Activated CD8-positive, alpha-beta memory T cell treated with anti-CD3 and anti-CD28 coated beads for 36 hours (primary cell): ENCODE data around the gene SGTA. TPM values are rescaled to one million over a fixed set of nuclear protein-coding genes. Genes with fewer than 3 reads are reported as not detected.

Experiments used
- CTCF ChIA-PET: fragments of 350-600 bp; sonication (Branson Sonifier 250); formaldehyde crosslinking; loops from one replicate; lab custom pipeline; 2021; ENCODE audit warnings: antibody characterized with exemption; lab: Charles Lee
- POLR2A ChIA-PET: fragments of 350-600 bp; sonication (Branson Sonifier 250); formaldehyde crosslinking; loops from one replicate; lab custom pipeline; 2021; ENCODE audit warnings: antibody characterized with exemption; lab: Charles Lee
- total RNA-seq, 2 experiments: library from RNA; stranded (reverse); gene quantifications; one replicate each; pipeline ENCODE4 v1.2.3, GENCODE V29; 2021

The SGTA gene
- total RNA-seq, 2 experiments from 2014 or later: 88.2 to 93.0 TPM

DNA sequence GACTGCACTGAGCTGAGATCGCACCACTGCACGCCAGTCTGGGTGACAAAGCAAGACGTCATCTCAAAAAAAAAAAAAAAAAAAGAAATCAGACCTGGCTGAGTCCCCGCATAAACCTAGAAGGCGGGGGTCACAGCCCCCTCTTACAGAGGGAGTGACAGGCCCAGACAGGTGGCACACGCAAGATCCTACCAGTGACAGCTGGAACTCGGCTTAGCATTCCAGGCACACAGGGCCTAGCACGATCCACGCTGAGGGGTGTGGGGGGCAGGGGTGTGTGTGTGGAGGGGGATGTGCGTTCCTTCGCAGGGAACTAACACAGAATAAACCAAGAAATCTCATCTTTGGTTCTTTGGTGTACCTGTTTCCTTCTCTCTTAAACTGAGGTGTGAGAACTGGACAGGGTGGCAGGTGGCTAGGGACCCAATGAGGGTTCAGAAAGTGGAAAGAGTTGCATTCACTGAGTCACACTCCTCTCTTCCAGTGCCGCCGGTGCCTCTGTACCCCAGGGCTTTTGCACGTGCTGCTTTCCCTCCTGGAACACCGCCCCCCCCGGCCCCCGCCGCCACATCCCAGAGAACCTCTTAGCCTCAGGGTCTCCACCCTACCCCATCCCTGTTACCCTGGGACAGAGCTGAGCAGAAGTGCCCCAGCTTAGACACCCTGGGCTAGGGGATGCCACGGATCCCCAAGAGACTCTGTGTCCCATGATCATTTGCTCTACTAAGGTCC is 5.0 kb downstream of the SGTA start:
- CTCF ChIA-PET: no interaction called here

GRCh38 chr19:2775556-2776430 is 7.3 kb downstream of the SGTA start:
- CTCF ChIA-PET: no interaction called here

More for the DNA sequence above, 5.0 kb downstream of the SGTA start:
- POLR2A ChIA-PET: interaction anchor here (0.6 kb wide), 1 partner anchor 8 kb away, joined by 3 read pairs; no protein-coding TSS in a partner anchor

DNA sequence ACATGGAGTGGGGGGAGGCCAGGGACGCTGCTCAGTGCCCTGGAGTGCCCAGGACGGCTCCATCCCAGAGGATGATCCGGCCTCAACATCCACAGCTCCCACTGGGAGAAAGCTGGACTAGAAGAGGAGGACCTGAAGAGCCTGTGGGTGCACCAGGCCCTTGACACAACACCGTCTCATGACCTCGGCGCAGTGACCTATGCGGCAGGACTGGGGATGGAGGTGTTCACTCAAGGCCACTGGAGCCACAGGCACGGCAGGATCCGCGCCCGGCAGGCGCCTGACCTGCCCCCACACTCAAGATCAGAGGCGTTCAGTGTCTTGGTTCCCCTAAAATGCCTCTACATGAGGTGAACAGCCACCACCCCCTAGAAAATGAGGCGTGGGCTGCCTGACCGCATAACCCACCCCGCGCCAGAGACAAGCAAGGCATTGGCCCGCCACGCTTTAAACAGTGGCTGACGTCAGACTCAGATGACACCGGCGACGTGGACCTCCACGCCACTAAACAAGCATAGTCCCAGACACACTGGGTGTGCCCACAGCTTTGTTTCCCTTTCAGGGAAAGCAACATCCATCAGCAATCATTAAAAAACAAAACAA is 8.0 kb downstream of the SGTA start:
- ChIA-PET POLR2A (interaction anchor here (0.5 kb wide), 1 partner anchor 70 kb away, joined by 3 read pairs; no protein-coding TSS in a partner anchor), CTCF (no interaction called here)

More at GRCh38 chr19:2775556-2776430, 7.3 kb downstream of the SGTA start:
- POLR2A ChIA-PET: interaction anchor here (0.5 kb wide), 1 partner anchor 70 kb away, joined by 3 read pairs; no protein-coding TSS in a partner anchor

DNA sequence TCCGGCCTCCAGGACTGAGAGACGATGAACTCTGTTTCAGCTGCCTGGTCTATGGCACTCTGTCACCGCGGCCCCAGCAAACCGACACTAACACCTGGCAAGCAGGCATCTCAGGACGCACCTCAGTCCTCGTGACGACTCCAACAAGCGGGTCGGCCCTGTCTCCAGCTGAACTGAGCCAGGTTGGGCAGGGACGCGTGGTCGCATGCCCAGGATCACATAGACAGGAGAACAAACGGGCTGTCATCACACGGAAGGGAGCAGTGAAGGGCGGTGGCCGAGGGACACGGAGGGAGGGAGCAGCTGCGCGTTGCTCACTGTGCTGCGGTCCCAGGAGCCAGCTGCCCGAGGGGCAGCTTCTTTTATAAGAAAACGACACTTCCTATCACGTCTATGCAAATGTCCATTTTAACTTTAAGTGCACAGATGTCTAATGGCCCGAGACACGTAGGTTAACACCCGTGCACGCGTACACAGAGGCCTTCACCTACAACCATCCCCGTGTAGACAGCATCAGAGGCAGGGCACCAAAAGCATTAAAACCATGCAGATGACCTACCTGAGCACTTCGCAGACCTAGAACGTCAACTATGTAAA is 8.9 kb downstream of the SGTA start:
- POLR2A ChIA-PET: no interaction called here
- CTCF ChIA-PET: no interaction called here

DNA sequence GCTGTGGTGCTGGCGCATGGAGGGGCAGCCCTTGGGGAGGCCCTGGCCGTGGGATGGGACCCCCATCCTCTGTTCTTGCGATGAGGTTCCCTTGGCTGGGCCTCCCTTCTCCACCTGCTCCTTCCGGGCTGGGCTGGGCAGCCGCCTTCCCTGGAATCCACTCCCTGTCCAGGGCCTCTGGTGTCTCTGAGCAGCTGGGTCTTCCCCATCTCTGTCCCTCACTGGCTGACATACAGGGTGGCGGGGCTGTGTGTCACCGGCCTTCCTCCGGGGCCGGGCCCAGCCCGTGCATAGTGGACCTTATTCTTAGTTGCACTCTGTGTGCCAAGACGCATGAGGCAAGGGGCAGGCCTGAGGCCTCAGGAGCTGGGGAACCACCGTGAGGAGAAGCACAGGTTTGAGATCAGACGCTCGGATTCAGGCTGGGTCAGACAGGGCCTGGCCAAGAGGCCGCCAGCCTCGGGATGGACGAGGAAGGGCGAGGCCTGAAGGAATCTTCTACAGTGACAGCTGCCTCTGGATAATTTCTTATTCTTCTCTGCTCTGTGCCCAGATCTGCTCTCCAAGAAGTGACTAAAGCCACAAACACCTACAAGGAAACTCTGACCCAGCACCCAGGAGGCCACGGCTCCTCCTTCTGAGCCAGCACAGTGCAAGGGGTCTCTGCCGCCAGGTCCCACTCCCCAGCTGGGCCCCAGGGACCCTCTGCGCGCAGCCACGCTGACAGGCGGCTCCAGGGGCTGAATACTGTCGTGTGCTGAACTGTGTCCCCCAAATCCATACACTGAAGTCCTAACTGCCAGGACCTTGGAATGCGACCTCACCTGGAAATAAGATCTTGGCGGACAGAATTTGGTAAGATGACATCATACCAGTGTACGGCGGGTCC is 11.0 kb downstream of the SGTA start:
- CTCF ChIA-PET: no interaction called here
- POLR2A ChIA-PET: no interaction called here

DNA sequence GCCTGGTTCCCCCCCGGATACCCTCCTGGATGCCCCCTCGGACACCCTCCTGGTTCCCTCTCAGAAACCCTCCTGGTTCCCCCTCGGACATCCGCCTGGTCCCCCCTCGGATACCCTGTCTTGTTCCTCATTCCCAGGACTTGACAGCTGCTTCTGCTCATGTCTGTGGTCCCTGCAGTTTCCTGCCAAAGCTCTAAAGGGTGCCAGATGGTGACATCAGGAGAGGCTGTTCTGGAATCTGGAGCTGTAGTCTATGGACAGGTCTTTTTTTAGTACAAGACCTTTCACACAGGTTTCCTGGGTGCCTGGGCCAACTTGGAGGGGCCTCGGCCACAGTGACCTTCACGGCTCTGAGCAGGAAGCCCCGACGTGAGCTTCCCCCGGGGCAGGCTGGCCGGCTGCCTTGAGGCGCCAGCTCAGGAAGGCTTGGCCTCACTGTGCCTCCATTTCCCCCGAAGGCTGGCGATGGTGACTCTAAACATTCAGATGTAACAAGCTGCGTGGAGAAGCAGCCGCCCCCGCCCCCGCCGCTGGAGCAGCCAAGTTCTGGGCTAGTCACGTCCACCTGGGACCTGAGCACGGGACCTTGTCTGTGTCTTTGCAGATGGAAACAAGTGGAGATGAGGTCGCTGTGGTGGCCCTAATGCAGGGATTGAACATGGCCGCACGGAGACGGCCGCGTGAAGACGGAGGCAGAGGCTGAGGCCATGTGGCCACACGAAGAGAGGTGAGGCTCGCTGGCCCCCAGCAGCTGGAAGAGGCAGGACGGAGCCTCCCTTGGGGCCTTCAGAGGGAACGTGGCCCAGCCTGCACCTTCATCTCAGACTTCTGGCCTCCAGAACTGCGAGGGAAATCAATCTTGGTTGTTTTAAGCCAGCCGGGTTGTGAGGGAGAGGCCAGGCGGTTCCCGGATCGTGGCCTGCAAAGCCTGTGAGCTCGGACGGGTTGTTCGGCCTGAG is 12.7 kb downstream of the SGTA start:
- CTCF ChIA-PET: no interaction called here
- POLR2A ChIA-PET: no interaction called here

DNA sequence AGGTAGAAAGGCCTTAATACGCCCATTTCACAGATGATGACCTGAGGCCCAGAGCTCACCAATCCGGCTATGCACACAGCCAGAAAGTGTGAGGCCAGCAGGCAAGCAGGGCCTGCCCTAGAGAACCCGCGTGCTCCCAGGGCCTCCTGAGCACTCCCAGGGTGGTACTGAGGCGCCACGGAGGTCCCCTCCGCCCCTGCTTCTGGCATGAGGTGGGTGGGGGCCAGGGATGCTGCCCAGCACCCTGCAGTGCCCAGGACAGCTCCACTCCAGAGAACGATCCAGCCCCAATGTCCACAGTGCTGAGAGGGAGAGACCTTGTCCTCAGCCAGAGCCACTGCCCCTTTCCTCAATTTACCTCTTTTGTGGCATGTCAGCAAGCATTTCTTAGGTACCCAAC is 13.9 kb downstream of the SGTA start:
- CTCF ChIA-PET: no interaction called here
- POLR2A ChIA-PET: no interaction called here

DNA sequence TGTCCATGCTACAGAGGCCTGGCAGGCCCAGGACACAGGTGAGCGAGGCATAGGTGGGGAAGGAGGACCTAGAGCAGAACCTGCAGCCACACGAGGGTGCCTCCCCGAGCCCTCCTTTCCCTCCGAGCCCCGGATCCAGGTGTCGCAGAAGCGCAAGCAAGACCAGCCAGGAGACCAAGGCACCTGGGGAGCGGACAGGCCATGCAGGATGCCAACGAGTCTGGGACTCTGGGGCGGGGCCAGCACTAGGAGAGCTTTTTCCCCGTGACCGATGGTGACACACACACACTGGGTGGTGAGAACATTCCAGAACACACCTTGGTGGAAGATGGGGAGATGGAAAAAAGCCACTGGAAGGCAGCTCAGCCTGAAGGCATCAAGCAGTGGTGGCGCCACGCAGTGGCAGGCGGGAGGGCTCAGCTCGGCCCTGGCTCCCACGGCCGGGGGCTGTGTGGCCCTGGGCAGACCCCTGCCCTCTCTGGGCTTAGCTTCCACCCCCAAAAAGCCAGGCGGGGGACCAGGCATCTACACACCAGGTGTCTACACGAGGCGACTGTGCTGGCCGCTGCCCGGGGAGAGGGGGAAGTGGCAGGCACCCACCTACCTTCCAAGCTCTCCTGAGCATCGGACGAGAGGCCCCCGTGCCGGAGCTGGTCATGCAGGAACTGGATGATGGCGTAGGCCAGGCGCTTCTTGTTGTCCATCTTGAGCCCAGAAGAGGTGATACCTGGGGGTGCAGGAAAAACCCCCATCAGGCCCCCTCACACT is 14.5 kb downstream of the SGTA start:
- CTCF ChIA-PET: no interaction called here

GRCh38 chr19:2767688-2768087 is 15.4 kb downstream of the SGTA start:
- POLR2A ChIA-PET: no interaction called here
- CTCF ChIA-PET: no interaction called here

More for the DNA sequence above, 14.5 kb downstream of the SGTA start:
- POLR2A ChIA-PET: no interaction called here

DNA sequence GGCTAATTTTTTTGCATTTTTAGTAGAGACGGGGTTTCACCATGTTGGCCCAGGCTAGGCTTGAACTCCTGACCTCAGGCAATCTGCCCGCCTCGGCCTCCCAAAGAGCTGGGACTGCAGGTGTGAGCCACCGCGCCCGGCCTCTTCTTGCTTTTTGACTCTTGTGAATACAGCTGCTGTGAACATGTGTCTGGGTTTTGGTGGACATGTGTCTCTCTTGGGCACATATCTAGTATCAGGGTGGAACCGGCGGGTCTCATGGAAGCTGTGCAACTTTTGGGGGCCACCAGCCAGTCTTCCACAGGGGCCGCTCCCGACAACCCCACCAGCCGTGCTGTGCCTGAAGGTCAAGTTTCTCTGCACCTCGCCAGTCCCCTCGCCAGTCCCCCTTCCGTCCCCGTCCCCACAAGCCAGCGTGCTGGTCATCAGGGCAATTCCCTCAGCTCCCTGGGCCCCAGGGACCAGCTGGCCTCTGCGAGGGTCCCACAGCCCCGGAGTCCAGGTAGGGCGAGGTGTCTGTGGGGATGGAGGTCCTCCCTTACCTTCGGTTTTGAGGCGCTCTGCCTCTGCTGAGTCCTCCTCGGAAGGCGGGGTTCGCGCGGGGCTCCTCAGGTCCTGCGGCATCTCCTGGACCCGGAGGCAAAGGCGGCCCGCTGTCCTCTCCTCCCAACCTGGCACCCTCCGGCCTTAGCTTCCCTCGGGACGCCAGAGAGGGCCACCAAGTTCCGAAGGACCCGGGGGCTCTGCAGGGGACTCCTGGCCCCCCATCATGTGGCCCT is 16.3 kb downstream of the SGTA start:
- POLR2A ChIA-PET: no interaction called here
- CTCF ChIA-PET: interaction anchor here (1.3 kb wide), 1 partner anchor 17 kb away, joined by 3 read pairs; no protein-coding TSS in a partner anchor

DNA sequence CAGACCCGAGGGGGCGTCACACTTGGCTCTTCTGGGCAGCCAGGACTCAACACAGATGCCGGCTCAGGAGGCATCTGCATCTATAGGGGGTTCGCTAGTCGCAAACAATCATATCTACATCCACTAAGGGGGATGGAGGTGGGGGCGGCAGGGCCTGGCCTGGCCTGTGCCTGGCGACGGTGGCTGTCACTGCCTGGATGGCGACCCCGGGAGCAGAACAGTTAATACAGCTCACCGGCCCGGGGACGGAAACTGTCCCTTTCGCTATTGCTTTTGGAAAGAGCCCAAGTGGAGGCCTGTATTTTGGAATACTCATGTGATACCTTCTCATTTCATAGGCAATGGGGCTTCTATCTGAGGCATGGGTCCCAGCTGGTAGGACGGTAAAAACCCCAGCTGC is 17.7 kb downstream of the SGTA start:
- POLR2A ChIA-PET: no interaction called here
- CTCF ChIA-PET: no interaction called here

GRCh38 chr19:2764945-2765344 is 18.1 kb downstream of the SGTA start:
- CTCF ChIA-PET: no interaction called here
- POLR2A ChIA-PET: no interaction called here

GRCh38 chr19:2763687-2764086 is 19.4 kb downstream of the SGTA start:
- CTCF ChIA-PET: no interaction called here
- POLR2A ChIA-PET: no interaction called here

GRCh38 chr19:2762783-2763496 is 20.1 kb downstream of the SGTA start:
- CTCF ChIA-PET: no interaction called here
- POLR2A ChIA-PET: no interaction called here
